HG02678 (cell line): Measurements from ENCODE around the gene NPHP4.

ENCODE experiments used
- ATAC-seq: cut with Tn5 transposase; IDR thresholded peaks from one replicate; pipeline ENCODE4 v1.9.1; 2021; ENCODE audit warnings: mild to moderate bottlenecking, moderate library complexity; ENCODE audit not compliant: unreplicated experiment

Gene NPHP4

DNA sequence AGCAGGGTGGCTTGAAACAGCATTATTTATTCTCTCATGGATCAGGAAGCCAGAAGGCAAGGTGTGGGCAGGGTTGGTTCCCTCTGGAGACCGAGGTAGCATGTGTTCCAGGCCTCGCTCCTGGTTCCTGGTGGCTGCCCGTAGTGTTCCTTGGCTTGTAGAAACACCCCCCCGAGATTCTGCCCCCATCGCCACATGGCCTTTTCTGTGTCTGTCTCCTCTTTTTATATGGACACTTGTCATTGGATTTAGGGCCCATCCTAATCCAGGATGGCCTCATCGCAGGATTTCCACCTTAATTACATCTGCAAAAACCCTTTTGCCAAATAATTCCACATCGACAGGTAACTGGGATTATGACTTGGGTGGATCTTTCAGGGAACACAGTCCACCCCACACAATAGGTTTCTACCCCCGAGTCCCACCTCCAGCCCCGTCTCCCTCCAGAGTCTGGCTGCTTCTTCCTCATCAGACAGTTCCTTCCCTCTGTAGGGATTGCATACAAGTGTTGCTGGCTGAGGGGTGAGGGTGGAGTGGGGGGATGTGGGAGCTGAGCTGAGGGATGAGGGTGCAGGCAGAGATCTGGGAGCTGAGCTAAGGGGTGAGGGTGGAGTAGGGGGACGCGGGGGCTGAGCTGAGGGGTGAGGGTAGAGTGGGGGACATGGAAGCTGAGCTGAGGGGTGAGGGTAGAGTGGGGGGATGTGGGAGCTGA is 12.3 kb upstream of the NPHP4 start:
- ATAC-seq: no peak

DNA sequence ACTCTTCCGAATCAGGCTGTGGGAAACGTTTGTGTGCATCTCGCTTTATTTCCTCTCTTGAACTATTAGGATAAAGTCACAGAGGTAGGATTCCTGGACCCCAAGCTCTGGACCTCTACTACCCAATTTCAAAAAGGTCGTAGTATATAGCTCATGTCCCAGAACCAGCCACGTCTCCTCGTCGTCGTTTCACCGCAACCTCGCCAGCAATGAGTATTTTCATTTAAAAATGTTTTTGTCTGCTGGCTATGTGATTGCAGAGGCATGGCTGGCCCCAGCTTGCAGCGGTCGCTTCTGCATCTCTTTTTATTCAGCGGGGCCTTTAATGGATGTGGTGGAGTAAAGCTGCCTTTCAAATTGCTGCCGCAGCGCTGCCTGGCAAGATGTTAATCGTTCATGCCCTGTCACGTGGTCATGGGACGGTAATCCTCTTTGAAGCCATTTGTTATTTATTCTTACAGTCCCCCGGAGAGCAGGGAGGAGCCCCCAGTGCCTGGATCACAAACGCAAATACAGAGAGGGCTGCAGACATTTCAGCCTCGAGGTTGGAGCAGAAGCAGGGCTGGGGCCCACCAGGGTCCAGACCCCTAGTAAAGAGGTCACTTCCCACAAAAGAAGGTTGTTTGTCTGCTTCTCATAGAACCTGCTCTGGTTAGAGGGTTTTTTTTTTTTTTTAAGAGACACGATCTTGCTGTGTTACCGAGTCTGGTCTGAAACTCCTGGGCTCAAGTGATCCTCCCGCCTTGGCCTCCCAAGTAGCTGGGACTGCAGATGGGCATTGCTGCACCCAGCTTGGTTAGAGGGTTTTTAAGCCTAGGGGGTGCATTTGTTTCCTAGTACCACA is 11.6 kb upstream of the NPHP4 start:
- ATAC-seq: no peak

GRCh38 chr1:6002714-6003501 is 10.7 kb upstream of the NPHP4 start:
- ATAC-seq: no peak

- no peak for ATAC-seq
These were observed 9.9 kb upstream of the NPHP4 start for GRCh38 chr1:6001992-6002576.

DNA sequence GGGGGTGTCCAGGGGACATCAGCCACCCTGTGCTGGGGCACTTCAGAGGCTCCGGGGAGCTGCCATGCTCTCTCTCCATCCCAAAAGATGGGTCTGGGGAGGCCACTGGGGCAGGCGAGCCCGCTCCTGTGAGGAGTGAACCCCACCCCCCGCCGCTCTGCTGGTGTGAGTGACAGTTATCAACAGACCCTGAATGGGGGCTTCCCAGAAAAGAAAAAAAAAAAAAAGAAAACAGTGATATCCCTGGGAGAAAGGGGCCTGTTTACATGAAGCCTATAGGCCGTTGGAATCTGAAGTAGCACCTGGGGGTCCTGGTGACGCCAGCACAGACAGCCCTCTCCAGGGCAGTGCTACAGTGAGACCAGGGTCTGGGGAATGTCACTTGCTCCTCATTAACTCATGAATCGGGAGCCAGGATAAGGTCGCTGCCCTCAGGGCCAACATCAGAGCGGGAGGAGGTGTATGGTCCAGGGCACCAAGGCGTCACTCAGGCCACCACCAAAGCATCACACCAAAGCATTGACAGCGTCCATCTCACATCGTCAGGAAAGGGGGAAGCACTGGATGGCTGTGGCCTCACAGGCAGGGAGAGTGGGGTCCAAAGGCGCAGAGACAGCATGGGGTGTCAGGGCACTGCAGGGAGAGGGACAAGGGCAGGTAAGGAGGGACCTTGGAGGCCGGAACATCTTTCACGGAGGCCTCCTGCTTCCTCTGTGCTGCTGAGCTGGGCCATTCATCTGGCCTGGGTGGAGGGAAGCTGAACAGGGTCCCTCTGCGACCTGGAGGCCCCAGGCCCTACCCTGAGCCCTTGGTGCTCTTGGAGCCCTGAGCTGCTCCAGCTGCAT is 8.4 kb upstream of the NPHP4 start:
- no peak for ATAC-seq

- no peak for ATAC-seq
These were observed 7.7 kb upstream of the NPHP4 start for GRCh38 chr1:5999711-6000443.

DNA sequence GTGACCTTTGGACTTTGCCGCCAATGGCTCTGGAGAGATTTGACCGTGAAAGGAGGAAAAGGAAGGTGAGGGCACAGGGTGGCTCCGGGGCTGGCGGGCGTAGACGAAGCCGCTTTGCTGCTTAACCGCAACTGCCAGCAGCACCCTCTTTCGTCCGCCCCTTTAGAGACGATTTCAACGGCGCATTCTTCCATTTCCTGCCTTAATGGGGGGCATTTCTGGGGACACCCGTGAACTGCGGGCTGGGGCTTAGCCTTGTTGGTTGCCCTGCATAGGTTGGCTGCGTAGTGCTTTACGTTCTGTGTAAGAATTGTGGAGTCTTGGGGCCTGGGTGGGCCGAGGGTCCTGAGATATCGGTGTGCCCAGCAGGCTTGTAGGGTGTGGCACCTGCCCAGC is 6.7 kb upstream of the NPHP4 start:
- ATAC-seq: no peak

DNA sequence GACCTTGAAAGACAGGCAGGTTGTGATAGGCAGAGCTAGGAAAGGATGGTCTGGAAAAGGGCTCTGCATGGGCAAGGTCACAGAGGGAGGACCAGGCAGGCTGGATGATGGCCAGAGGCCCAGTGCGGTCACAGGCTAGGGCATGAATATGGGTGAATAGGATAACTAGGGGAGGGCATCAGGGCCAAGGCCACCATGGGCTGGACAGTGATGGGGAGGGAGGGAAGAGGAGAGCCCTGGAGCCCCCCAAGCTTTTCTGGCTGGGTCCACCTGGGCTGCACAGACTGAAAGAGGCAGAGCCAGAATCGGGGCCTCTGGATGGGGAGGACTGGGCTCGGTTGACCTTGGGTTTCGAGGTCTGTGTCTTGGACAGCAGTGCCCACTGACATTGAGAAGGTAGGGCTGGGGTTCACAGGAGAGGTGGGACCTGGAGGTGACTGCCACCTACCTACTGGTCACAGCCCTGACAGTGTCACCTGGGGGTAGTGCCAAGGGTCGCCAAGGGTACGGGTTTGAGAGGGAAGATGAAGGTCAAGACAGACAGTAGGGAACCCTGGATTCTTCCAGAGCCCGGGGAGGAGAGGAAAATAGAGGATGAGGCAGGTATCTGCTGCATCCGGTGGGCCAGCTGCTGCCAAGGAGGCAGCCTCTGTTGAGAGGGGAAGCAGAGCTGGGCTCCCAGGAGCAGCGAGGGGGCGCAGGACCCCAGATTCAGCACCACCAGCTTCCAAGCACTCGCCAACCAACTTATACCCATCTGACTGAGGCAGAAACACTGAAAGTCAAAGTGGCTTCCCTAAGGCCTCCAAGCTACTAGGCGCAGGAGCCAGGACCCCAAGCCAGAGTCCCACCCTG is 6.1 kb upstream of the NPHP4 start:
- ATAC-seq: no peak

DNA sequence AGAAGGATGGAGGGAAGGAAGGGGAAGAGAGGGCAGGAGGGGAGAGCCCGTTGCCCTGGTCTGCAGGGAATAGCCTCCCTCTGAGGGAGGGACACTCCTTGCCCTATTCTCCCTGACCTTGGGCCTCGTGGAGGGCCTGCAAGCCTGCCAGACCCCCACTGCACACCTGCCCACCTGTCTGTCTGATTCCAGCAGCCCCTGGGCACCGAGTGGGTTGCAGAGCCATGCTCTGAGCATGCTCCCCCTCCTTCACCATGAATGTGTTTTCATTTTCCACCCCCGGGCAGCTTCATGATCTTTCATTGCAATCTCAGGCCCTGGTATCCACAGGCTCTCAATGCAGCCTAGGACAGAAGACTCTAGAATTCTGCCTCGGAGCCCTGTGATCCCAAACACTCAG is 5.1 kb upstream of the NPHP4 start:
- no peak for ATAC-seq

DNA sequence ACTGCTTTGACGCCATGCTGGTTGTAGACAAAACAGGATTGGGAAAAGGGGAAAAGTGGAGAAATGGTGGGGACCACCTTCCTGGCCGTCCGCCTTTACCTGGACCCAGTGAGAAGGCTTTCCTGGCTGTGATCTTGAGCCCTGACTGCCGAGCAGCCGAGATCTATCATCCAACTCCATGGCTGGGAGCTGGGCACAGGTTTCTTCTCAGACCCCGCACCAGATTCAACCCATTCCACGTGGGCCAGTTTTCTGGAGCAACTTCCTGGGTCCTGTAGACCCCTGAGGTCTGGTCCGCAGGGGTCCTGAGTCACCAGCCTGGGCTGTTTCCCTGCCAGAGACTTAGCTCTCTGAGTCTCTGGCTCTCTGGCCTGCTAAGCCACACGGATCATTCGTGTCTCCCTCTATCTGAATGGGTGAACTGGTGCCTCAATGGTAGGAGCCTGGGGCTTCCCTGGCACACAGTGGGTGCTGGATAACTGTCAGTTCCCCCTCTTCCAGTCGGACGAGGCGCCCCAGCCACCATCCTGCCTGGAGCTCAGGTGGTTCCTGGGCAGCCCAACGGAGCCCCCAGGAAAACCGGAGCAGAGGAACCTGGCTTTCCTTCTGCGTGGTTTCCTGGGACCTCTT is 4.5 kb upstream of the NPHP4 start:
- ATAC-seq: no peak

- no peak for ATAC-seq
These were observed 3.8 kb upstream of the NPHP4 start for GRCh38 chr1:5995871-5996630.

DNA sequence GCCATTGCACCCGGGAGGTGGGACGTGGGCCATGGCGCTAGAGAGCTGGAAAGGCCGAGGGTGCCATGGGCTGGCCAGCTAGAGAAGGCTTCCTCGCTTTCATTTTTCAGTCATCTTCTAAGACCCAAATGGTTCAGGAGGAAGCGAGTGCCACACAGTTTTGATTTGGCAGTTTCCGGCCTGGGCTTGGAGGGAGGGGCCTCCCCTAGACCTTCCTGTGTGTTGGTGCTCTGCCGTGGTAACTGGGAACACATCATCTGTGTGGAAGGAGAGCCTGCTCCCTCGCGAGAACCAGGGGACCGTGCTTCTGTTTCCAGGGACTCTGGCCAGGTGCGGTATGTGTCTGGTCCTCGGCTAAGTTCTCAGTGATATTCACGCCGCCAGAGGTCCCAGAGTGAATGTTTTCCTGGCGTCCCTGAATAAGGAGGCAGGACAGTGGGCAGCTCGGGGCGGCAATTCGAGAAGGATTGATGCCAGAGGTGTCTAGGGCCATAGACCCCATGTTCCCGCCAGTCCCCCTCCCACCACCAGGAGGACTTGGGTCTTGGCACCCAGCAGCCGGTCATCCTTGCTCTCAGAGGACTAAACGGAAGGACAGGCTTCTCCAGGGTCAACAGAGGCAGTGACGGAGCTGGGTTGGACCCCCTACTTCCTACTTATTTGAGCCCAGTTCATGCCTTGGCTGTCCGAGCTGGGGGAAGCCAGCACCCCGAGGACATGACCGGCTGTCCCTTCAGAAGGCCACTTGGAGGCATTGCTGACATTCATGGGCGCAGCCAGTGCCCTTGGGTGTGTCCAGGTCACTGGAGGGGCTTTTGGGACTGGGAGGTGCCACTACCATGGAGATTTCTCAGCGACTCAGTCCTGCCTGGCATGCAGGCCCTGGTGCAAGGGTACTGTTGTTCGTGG is 2.7 kb upstream of the NPHP4 start:
- no peak for ATAC-seq

- no peak for ATAC-seq
These were observed 1.6 kb upstream of the NPHP4 start for GRCh38 chr1:5993556-5994491.

DNA sequence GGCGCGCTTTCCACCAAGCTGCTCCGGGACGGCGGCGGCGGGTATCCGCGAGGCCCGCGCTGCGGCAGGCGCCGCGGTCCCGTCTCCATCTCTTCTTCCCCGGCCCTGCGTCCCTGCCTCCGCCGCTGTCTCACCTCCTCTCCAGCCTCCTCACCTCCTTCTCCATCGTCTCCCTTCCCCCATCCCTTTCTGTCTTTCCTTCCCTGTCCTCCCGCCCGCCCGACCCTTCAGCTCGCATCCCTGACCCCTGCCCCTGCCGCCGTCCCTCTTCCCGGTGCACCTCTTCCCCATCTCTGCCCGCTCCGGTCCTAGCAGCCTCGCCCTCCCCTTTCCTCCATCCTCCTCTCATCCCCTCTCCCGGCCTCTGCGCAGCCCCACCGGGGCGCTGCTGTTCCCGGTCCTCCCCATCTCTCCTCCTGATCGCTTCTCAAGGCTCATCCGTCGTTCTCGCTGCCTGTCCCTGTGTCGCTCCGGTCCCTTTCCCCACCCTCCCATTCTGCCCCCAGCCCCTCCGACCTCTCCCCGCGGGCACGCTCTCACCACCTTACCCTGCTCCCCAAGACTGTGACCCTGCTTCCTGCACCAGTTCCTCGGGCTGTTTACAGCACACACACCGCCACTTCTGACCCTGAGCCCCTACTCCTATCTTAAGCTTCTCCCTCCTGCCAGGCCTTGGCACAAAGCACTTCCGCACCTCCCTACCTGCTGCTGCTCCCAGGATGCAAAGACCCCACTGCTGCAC is 760 bp upstream of the NPHP4 start:
- no peak for ATAC-seq
